ENCODE results near the gene GNGT1. TPM values are rescaled to one million over a fixed set of nuclear protein-coding genes. Genes with fewer than 3 reads are reported as not detected.

GNGT1 gene
- total RNA-seq, 1 donor from 2014 or later, result not detected

GRCh38 chr7:93877742-93878141, 28.6 kb upstream of the GNGT1 start:
- no peak for TF ChIP-seq CTCF (conservative IDR thresholded peaks at IDR 0.05; ENCODE audit: low read depth, low read length)
- no peak for DNase-seq (ENCODE audit: low read depth)
- H3K4me3 ChIP-seq (ENCODE audit: low read depth, low read length), result no peak overlapping the region

- no peak for TF ChIP-seq CTCF (conservative IDR thresholded peaks at IDR 0.05; ENCODE audit: low read depth, low read length)
- DNase-seq (ENCODE audit: low read depth), result no peak
- no peak overlapping the region for H3K4me3 ChIP-seq (ENCODE audit: low read depth, low read length)
Observed at GRCh38 chr7:93879356-93879755, 27.0 kb upstream of the GNGT1 start.

GRCh38 chr7:93882468-93882867, 23.9 kb upstream of the GNGT1 start:
- no peak overlapping the region for H3K4me3 ChIP-seq (ENCODE audit: low read depth, low read length)
- no peak for TF ChIP-seq CTCF (conservative IDR thresholded peaks at IDR 0.05; ENCODE audit: low read depth, low read length)
- DNase-seq (ENCODE audit: low read depth), result no peak

GRCh38 chr7:93883078-93883916, 23.1 kb upstream of the GNGT1 start:
- H3K4me3 ChIP-seq (ENCODE audit: low read depth, low read length), result no peak overlapping the region
- no peak for DNase-seq (ENCODE audit: low read depth)
- TF ChIP-seq CTCF (conservative IDR thresholded peaks at IDR 0.05; ENCODE audit: low read depth, low read length), result no peak

GRCh38 chr7:93883917-93884345, 22.4 kb upstream of the GNGT1 start:
- no peak for DNase-seq (ENCODE audit: low read depth)
- no peak for TF ChIP-seq CTCF (conservative IDR thresholded peaks at IDR 0.05; ENCODE audit: low read depth, low read length)
- no peak overlapping the region for H3K4me3 ChIP-seq (ENCODE audit: low read depth, low read length)

GRCh38 chr7:93884541-93884940, 21.8 kb upstream of the GNGT1 start:
- no peak for DNase-seq (ENCODE audit: low read depth)
- TF ChIP-seq CTCF (conservative IDR thresholded peaks at IDR 0.05; ENCODE audit: low read depth, low read length), result no peak
- no peak overlapping the region for H3K4me3 ChIP-seq (ENCODE audit: low read depth, low read length)

- H3K4me3 ChIP-seq (ENCODE audit: low read depth, low read length), result peak overlapping the region; percentile 84
- peak; percentile 13 for DNase-seq (ENCODE audit: low read depth)
Observed at GRCh38 chr7:93889261-93889660, 17.1 kb upstream of the GNGT1 start.

More at GRCh38 chr7:93889261-93889660, 17.1 kb upstream of the GNGT1 start:
- TF ChIP-seq CTCF (conservative IDR thresholded peaks at IDR 0.05; ENCODE audit: low read depth, low read length), result no peak
